GM21390 (cell line): ENCODE measurements around the gene CLEC6A.
"Not testable (repeated sequence)": the region's sequence is repeated elsewhere in the genome, so short reads cannot be mapped to it uniquely, and the experiment has no call there.

Experiments used
- ATAC-seq: cut with Tn5 transposase; IDR thresholded peaks from one replicate; pipeline ENCODE4 v1.9.1; 2021; ENCODE audit not compliant: unreplicated experiment

The CLEC6A gene

DNA sequence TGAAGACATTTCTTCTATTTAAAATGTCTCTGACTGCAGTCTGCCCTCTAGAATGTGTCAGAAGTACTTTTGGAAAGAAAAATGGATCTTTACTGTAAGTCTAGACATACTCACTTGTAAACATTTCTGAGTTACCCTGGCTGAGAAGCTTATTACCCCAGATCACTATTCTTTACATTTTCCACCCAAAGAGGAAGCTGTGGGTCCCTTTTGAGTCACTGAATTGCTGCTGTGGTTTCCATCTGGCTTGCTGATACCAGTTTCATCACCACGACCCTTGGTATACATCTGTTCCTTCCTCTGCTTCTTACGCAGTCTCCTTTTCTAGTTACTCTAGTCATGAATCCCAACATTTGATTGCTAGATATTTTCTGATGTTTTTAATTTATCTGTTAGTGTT lies 37.3 kb downstream of the CLEC6A start:
- ATAC-seq = peak; percentile 98

DNA sequence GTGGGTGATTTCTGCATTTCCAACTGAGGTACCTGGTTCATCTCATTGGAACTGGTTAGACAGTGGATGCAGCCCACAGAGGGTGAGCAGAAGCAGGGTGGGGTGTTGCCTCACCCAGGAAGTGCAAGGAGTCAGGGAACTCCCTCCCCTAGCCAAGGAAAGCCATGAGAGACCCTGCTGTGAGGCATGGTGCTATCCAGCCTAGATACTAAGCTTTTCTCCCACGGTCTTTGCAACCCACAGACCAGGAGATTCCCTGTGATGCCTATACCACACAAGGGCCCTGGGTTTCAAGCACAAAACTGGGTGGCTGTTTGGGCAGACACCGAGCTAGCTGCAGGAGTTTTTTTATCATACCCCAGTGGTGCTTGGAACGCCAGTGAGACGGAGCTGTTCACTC lies 39.9 kb downstream of the CLEC6A start:
- ATAC-seq = not testable (repeated sequence)

DNA sequence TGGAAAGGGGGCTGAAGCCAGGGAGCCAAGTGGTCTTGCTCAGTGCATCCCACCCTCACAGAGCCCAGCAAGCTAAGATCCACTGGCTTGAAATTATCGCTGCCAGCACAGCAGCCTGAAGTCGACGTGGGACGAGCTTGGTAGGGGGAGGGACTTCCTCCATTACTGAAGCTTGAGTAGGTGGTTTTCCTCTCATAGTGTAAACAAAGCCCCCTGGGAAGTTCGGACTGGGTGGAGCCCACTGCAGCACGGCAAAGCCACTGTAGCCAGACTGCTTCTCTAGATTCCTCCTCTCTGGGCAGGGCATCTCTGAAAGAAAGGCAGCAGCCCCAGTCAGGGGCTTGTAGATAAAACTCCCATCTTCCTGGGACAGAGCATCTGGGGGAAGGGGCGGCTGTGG lies 40.3 kb downstream of the CLEC6A start:
- not testable (repeated sequence) for ATAC-seq

DNA sequence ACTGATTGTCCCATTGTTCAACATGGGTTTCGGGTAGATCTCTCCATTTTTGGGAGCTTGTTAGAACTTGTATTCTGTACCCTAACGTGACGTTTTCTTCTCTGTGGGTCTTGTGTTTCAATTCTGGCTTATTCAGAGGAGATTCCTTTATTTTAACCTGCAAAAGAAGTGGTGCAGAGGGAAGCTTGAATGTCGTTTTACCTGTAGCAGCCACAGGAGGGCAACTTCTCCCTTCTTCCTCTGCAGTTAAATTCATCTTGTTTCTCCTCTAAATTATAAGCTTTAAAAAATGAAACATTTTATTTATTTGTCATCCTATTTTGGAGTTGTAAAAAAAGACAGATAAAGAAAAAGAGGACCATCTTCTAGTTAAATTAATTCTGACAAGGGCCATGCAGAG lies 43.9 kb downstream of the CLEC6A start:
- ATAC-seq = no peak

DNA sequence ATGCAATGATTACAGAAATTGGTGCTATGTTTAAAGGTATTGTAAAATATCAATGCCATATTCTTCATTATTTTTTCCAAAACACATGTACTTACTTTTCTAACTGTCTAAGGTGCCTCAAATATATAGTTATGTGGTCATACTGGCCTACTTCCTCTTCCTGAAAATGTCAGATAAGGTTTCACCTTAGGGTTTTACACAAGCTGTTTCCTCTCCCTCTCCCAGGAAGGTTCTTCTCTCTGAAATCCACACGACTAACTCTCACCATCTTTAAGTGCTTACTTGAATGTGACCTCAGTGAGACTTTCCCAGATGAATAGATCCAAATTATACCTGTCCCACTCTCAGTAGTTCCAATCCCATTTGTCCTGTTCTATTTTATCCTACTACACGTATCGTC lies 46.0 kb downstream of the CLEC6A start:
- no peak for ATAC-seq

DNA sequence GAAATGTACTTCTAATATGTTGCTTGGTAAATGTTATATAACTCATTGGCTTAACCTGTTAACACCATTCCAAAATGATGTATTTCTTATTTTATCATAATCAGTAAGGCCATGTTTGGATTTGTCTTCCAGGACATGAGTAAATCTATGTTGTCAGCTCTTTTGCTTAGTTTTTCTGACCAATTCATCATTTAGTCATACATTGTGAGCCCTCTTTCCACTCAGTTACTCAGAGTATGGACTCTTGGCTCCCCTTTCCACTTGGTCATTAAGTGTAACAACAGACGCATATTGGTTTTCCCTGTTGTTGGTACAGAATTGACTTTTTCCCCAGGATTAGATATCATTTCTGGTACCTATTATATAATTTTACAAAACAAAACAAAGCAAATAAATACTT lies 48.6 kb downstream of the CLEC6A start:
- no peak for ATAC-seq

DNA sequence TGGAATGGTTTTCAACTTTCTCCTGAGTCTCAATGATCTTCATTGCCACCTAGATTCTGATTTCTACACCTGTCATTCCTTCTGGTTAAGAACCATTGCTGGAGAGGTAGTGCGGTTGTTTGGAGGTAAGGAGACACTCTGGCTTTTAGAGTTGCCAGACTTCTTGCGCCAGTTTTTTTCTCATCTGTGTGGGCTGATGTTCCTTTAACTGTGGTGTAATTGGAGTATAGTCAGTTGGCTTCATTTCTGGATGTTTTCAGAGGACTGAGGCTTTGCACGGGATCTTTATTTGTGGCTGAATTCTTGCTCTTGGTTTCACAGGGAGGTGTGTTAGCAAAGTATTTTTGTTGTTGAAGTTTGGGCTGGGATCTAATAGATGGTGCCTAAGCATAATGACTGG lies 51.8 kb downstream of the CLEC6A start:
- ATAC-seq = no peak

DNA sequence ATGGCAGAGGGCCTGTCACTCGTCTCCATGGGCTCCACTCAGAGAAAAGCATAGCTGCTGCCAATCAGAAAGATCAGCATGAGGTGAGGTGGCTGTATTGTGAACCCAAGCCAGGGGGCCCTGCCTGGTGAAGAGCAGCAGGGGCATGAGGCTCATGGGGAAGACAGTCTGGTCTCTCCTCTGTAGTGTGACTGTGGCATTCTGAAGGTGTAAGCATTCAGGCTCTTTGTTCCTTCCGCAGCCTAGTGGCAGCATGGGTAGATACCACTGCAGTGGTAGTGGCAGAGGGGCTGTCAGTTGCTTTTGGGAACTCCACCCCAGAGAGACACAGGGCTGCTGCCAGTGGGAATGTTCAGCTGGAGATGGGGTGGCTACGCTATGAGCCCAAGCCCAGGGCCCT lies 52.5 kb downstream of the CLEC6A start:
- ATAC-seq = no peak

DNA sequence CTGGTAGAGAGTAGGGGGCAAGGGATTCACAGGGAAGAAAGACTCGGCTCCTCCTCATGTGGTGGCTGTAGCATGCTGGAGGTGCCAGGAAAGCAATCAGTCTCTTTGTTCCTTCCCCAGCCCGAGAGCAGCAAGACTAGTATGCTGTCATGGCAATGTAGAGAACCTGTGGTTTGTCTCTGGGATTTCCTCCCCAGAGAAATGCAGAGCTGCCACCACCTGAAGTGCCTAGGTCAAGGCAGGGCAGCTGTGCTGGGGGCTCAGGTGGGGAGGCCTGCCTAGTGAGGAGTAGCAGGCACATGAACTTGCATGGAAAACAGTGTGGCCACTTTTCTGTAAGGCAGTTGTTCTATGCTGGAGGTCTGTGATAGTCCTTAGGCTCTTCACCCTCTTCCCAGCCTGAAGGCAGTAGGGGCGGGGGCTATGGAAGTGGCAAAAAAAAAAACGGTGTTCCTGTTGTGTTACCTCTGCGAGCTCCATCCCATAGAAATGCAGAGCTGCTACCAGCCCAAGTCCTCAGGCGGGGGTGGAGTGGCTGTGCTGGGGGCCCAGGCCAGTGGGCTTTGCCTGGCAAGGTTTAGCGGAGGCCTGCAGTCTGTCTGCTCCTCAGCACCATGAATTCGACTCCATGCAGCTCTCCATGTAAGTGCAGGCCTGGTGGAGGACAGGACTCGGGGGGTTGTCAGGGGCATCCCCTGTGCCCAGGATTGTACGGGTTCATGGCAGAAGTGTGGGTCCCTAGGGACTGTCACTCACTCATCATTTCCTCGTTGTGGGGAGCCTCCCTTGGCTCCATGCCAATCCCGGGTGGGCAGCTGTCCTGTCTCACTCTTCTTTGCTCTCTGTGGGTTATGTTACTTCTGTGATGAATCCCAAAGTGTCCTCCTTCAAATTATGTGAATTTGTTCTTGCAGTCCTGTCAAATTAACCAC lies 53.4 kb downstream of the CLEC6A start:
- ATAC-seq = no peak

DNA sequence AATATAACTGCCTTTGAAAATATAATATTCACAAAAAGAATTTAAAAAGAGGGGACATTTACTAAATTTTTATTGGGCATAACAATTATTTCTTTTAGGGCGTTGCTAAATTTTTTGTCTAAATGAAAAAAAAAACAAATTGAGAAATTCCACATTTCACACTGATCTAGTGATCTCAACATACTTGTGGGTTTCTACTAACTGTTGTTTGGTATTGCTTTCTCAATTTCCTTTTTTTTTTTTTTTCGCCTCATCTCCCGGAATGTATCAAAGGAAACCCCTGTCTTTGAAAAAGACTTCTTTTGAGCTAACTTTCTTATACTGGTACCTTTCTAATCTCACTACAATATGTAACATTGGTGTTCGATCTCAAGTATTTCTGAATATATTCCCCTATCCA lies 57.5 kb downstream of the CLEC6A start, which contains the start of gene CLEC4D:
Gene CLEC4D, plus strand, starts transcription at position 248 of the 400 bp plus-strand sequence. CDS start 230 bp downstream, outside the sequence.
- ATAC-seq = no peak

DNA sequence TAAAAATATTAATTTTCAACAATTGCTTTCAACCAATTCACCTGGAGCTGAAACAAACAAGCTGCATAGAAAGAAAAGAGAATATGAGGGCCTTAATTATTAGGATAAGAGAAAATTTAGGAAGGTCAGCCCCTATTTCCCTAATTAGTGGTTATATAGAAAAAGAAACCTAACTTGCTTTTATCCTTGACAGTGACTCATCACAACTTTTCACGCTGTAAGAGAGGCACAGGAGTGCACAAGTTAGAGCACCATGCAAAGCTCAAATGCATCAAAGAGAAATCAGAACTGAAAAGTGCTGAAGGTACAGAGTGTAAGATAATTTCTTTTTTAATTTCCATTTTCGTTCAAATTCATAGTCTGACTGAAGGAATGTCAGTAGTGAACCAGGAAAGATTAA lies 62.2 kb downstream of the CLEC6A start:
- ATAC-seq = no peak

DNA sequence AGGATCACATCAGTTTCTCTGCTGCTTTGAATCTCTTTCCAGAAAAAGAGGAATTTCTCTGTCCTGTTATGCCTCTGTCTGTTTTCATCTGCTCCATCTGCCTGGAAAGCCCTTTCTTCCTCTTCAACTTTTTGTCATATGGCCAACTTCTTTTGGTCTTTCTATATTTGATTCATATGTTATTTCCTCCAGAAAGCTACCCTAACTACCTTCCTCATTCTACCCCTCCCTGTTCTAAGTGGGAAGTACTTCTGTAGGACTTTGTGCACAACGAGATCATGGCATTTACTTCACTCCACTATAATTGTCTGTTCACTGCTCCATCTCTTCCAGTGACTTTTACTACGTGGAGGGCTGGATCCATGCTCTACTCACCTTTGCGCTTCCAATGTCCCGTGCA lies 63.4 kb downstream of the CLEC6A start:
- no peak for ATAC-seq

DNA sequence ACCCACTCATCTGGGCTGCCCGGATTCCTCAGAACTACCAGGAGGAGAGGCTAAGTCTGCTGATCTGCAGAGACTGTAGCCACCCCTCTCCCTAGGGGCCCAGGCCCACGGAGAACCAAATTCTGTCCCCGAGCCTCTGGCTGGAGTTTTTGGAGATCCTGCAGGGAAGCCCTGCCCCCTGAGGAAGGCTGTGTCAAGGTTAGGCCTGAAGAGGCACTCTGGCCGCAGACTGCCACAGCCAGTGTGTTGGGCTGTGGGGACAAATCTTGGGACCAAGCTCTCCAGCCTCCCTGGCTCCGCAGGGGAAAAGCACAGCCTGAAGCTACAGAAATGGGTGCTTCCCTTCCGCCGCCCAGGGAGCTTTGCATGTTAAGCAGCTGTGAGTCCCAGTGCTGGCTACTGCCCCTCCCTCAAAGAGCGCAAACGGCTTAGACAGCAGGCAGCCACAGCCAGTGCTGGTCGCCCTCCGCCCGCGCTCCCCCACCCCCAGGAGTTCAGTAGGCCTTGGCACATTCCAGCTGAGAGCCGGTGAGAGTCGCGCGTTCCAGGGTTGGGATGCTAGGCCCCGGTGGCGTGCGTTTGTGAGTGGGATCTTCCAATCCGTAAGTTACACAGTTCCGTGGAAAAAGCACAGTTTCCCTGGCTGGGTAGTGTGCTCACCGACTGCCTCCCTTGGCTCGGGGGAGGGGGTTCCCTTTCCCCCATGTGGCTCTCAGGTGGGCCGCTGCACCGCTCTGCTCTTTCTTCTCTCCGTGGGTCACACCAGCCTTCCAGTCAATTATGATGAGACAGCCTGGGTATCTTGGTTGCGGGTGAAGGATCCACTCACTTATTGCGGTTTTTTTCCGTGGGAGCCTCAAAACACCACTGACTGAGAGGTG lies 71.7 kb downstream of the CLEC6A start:
- no peak for ATAC-seq
